HG03354 (cell line): ENCODE measurements around the gene ZNF69.
"Not testable (repeated sequence)": the region's sequence is repeated elsewhere in the genome, so short reads cannot be mapped to it uniquely, and the experiment has no call there.

ENCODE experiments used
- ATAC-seq: cut with Tn5 transposase; IDR thresholded peaks from one replicate; pipeline ENCODE4 v1.9.1; 2021; ENCODE audit warnings: mild to moderate bottlenecking; ENCODE audit not compliant: unreplicated experiment, poor library complexity, severe bottlenecking

Gene ZNF69

DNA sequence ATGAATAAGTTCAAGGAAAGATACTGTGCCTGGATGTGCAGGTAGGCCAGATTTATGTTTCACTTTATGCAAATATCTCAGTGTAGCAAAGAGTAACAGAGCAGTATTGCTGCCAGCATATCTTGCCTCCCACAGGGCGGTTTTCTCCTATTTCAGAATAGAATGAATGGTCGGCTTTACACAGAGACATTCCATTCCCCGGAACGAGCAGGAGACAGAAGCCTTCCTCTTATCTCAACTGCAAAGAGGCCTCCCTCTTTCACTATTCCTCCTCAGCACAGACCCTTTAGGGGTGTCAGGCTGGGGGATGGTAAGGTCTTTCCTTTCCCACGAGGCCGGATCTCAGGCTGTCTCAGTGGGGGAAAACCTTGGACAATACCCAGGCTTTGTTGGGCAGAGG, 2.3 kb downstream of the ZNF69 start:
- ATAC-seq: not testable (repeated sequence)

DNA sequence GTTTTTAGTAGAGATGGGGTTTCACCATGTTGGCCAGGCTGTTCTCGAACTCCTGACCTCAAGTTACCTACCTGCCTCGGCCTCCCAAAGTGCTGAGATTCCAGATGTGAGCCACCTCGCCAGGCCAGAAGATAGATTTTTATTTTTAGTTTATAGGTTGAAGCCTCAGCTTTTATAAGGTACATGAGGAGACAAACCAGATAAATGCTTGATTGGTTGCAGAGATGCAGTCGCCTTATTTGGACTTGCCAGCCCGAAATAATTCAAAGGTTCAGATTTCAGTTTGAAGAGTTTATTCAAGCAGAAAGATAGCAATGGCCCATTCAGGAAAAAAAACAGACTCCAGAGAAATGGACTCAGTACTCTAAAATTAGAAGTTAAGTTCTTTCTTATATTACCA, 3.1 kb downstream of the ZNF69 start:
- no peak for ATAC-seq

- ATAC-seq: no peak
Measured at GRCh38 chr19:11894851-11895250, 7.3 kb downstream of the ZNF69 start.

DNA sequence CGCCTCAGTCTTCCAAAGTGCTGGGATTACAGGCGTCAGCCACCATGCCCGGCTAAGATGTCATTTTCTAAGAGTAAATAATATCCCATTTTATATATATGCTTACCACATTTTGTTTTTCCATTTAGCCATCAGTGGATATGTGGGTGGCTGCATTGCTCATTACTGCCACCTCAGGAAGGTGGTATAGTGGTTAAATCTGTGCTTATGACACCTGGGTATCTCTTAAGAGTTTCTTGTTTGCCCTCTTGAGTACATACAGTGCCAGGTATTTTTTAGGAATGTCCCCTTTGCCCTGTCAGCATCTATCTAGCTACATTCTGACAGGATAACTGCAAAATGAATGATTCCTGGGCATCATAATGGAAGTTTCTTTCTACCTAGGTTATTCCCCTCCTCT, 14.6 kb downstream of the ZNF69 start:
- ATAC-seq: no peak

GRCh38 chr19:11905928-11906327, 18.3 kb downstream of the ZNF69 start:
- no peak for ATAC-seq

GRCh38 chr19:11911937-11912336, 24.4 kb downstream of the ZNF69 start:
- not testable (repeated sequence) for ATAC-seq

DNA sequence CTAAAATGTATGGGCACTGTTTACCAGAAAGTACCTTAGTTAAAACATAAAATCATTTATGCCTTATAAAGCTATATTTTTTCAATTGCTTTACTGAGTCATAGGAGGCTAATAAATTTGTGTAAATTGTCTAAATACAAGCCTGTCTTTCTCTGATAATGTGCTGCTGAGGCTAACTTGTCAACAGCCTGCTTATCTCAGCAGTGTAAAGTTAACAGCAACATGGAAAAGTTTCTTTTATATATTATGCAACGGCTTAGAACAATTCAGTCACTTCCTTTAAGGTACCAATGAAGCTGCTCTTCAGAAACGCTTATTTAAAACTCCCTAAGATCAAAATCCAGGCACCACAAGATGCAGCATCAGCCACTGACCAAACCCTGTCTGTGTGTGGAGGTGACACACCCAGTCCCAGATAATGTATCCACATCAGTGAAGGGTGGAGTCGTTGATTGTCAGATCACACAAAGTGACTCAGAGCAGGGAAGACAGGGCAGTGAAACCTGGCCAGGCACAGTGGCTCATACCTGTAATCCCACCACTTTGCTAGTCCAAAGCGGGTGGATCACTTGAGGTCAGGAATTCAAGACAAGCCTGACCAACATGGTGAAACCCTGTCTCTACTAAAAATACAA, 27.0 kb downstream of the ZNF69 start:
- not testable (repeated sequence) for ATAC-seq

DNA sequence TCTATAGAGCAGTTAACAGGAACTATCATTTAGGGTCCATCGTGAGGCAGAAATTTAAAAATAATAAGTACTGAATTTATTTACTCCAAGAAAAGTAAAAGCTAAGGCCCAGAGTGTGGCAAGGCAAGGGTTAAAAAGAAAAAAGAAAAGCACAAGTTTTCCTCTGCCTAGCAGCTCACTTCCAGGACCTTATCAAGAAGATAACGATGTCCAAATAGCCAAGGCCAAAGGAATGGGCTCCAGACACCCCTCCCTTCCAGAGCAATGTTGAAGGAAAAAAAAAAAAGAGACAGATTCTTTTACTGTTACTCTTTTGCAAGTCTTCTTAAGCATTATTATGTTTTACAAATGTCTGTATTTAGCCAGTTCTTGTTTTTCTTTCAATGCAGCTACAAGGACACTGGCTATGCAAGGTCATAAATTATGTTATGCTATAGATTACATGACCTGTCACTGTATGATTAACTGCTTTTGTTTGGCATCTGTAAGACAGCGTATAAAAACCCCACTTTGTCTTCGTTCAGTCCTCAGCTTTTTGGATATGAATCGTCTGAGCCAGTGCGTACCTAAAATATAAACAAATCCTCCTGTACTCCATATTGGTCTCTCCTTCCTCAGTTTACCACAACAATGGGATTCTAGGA, 34.4 kb downstream of the ZNF69 start:
- no peak for ATAC-seq

- peak; percentile 87 for ATAC-seq
Measured at GRCh38 chr19:11924886-11925650, 37.5 kb downstream of the ZNF69 start, which contains the start of gene ZNF700. ZNF700 (plus strand) TSS chr19:11925107; CDS start chr19:11925211, 104 bp downstream.

DNA sequence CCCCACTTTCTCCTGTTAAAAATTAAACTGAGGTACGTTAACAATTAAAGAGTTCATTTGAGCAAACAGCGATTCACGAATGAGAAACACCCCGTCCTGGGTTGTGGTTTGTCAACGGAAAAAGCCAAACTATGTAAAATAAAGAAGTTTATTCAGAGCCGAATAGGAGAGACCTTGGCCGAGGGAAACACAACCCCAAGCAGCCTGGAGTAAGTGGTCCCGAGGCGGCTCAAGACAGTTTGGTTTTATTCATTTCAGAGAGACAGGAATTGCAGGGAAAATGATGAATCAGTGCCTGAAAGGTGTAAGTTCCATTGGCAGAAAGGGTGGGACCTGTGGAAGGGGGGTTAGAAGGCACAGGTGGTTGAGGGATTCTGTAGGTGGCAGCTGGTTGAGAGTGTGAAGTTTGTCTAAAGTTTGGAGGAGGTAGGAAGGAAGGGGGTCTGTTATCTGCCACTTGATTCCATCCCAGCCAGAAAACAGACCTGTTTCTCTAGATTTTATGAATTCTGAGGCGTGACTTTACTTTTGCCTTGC, 38.1 kb downstream of the ZNF69 start:
- not testable (repeated sequence) for ATAC-seq

- ATAC-seq: no peak
Measured at GRCh38 chr19:11927227-11927626, 39.6 kb downstream of the ZNF69 start.

GRCh38 chr19:11931051-11931450, 43.5 kb downstream of the ZNF69 start:
- no peak for ATAC-seq

GRCh38 chr19:11931513-11931912, 43.9 kb downstream of the ZNF69 start:
- no peak for ATAC-seq

DNA sequence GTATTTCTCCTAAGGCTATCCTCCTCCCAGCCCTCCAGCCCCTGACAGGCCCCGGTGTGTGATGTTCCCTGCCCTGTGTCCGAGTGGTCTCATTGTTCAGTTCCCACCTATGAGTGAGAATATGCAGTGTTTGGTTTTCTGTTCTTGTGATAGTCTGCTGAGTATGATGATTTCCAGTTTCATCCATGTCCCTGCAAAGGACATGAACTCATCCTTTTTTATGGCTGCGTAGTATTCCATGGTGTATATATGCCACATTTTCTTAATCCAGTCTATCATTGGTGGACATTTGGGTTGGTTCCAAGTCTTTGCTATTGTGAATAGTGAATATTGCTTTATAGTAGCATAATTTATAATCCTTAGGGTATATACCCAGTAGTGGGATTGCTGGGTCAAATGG, 48.2 kb downstream of the ZNF69 start:
- ATAC-seq: not testable (repeated sequence)

DNA sequence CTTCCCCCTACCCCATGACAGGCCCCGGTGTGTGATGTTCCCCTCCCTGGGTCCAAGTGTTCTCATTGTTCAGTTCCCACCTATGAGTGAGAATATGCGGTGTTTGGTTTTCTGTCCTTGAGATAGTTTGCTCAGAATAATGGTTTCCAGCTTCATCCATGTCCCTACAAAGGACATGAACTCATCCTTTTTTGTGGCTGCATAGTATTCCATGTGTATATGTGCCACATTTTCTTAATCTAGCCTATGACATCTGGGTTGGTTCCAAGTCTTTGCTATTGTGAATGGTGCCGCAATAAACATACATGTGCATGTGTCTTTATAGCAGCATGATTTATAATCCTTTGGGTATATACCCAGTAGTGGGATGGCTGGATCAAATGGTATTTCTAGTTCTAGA, 50.8 kb downstream of the ZNF69 start:
- ATAC-seq: not testable (repeated sequence)

- ATAC-seq: not testable (repeated sequence)
Measured at GRCh38 chr19:11941361-11941887, 53.8 kb downstream of the ZNF69 start.

DNA sequence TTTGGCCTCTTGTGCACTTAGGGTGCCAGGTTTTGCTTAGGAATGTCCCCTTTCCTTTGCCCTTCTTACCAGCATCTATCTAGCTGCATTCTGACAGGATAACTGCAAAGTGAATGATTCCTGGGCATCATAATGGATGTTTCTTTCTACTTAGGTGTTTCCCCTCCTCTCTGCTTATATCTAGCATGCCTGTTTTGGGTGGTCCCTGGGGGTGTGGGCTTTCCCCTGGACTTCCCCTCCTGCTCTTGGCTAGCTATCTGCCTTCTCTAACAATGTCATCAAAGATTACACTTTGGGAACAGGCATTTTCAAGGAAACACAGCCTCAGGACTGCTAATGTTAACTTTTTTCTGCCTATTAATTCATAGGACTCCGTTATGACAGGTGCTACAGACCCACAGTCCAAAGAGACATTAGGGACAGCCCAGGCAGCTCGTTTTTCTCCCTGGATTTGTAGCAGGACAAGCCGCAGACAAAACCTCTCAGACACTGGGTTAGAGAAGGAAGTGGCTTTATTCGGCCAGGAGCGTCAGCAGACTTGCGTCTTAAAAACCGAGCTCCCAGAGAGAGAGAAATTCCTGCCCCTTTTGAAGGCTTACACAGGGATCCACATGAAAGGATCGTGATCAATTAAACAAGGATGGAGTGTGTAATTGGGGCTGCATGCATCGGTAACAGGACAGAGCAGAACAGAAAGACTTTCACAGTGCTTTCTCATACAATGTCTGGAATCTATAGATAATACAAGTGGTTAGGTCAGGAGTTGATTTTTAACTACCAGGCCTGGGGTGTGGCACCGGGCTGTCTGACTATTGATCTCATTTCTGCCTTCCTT, 54.6 kb downstream of the ZNF69 start:
- no peak for ATAC-seq

DNA sequence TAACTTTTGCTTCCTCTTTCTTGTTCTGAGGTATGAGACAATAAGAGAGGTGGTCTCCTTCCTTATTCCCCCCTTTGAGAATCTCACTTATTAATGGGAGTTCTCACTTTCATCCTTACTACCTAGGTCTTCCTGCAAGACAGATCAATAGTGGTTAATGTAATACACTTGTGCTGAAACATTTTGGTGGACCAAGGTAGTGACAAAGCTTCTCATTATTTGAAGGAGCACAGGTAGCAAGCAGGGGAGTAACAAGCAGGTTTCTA, 55.2 kb downstream of the ZNF69 start:
- no peak for ATAC-seq

GRCh38 chr19:11944656-11945055, 57.1 kb downstream of the ZNF69 start:
- no peak for ATAC-seq

GRCh38 chr19:11948646-11949045, 61.1 kb downstream of the ZNF69 start:
- no peak for ATAC-seq
